Left lung (tissue), 10 donors: ENCODE results near the gene LRPPRC. TPM values are rescaled to one million over a fixed set of nuclear protein-coding genes. Genes with fewer than 3 reads are reported as not detected.

ENCODE experiments used
- ATAC-seq: fragments of 200-7000 bp; cut with Tn5 transposase; one replicate; pipeline ENCODE4 v1.9.1; 2020; ENCODE audit warnings: moderate library complexity
- DNase-seq, 4 donors: peaks; one replicate each; pipeline ENCODE4 v3.0.0-alpha.2; 2013 to 2020
- H3K27ac ChIP-seq, 2 donors: fragments of 200-600 bp; sonication (generic) in 1 of 2; one replicate each; pipeline versions ENCODE4 v1.5.0 to v1.8.0; 2020 to 2021
- H3K27me3 ChIP-seq, 2 donors: fragments of 200-600 bp; sonication (generic) in 1 of 2; one replicate each; pipeline versions ENCODE4 v1.5.0 to v1.8.0; 2020 to 2021
- H3K36me3 ChIP-seq, 2 donors: fragments of 200-600 bp; sonication (generic) in 1 of 2; one replicate each; pipeline versions ENCODE4 v1.5.0 to v1.8.0; 2020 to 2021
- H3K4me1 ChIP-seq, 2 donors: fragments of 200-600 bp; one replicate each; pipeline ENCODE4 v1.8.0; 2021
- H3K4me3 ChIP-seq, 2 donors: fragments of 200-600 bp; sonication (generic) in 1 of 2; one replicate each; pipeline versions ENCODE4 v1.5.0 to v1.8.0; 2020 to 2021; ENCODE audit warnings: mild to moderate bottlenecking in 1 of 2
- H3K9me3 ChIP-seq, 2 donors: fragments of 200-600 bp; sonication (generic) in 1 of 2; one replicate each; pipeline versions ENCODE4 v1.5.0 to v1.8.0; 2020 to 2021
- CTCF ChIP-seq, 2 donors: fragments of 200-600 bp; sonication (generic) in 1 of 2; IDR thresholded peaks; one replicate each; pipeline versions ENCODE4 v1.5.0 to v1.8.0; 2021; ENCODE audit warnings: antibody characterized with exemption in 2 of 2
- intact Hi-C, 2 donors: fragments of 100-400 bp; cut with DNase I; formaldehyde crosslinking; loops; one replicate each; pipeline versions ENCODE4 v1.11.2 to v1.14.2; 2022
- polyA plus RNA-seq, 6 donors: library from polyadenylated mRNA; unstranded; fragments of 120-200 nt; gene quantifications; one replicate each; pipeline ENCODE4 v1.2.1, GENCODE V29; 2013; ENCODE audit not compliant: insufficient read length in 6 of 6
- total RNA-seq, 2 donors: library from RNA; stranded (reverse); fragmentation: NEBNext Ultra II Directional; extraction: Animal tissue kit (Norgen Biotek cat#: 25700); gene quantifications; one replicate each; pipeline ENCODE4 v1.2.1, GENCODE V29; 2021
- donor health status: DM: no; HTN: yes; CAD: no.
- donor health status: DM: no; HTN: no; CAD: no.

Gene LRPPRC
- total and polyA plus RNA-seq, 8 donors: 63.1 to 112 (median 98.5) TPM

GRCh38 chr2:43851011-43851980 lies 144.5 kb downstream of the LRPPRC start:
- Histone ChIP-seq H3K27ac (no peak overlapping the region), H3K4me3 (no peak overlapping the region), H3K9me3 (no peaks in the 10 kb centered on the region), H3K36me3 (no peaks in the 10 kb centered on the region), H3K4me1 (no peaks in the 10 kb centered on the region), H3K27me3 (peaks cover 0 to 36% of the 10 kb centered on the region in 2 donors)
- DNase-seq (no peak), ATAC-seq (no peak)
- intact Hi-C loops: no loop called here
- TF ChIP-seq CTCF (IDR thresholded peaks at IDR 0.05): no peak

- no peak for DNase-seq
- Histone ChIP-seq H3K4me1 (no peaks in the 10 kb centered on the region), H3K4me3 (no peak overlapping the region), H3K9me3 (no peaks in the 10 kb centered on the region), H3K27me3 (peaks cover 0 to 13% of the 10 kb centered on the region in 2 donors), H3K36me3 (no peaks in the 10 kb centered on the region), H3K27ac (no peak overlapping the region)
- ATAC-seq: no peak
- intact Hi-C loops: no loop called here
- TF ChIP-seq CTCF (IDR thresholded peaks at IDR 0.05): no peak
Observed at GRCh38 chr2:43848214-43848613, 147.6 kb downstream of the LRPPRC start.

GRCh38 chr2:43846140-43846793 lies 149.5 kb downstream of the LRPPRC start:
- no peak overlapping the region for H3K27ac ChIP-seq
- H3K4me1 ChIP-seq: no peaks in the 10 kb centered on the region
- H3K4me3 ChIP-seq: no peak overlapping the region
- no peak for DNase-seq
- no peaks in the 10 kb centered on the region for H3K36me3 ChIP-seq
- H3K27me3 ChIP-seq: no peaks in the 10 kb centered on the region
- no peaks in the 10 kb centered on the region for H3K9me3 ChIP-seq
- intact Hi-C loops: no loop called here
- TF ChIP-seq CTCF (IDR thresholded peaks at IDR 0.05): no peak
- ATAC-seq: no peak

- Histone ChIP-seq H3K27me3 (no peaks in the 10 kb centered on the region), H3K27ac (no peak overlapping the region), H3K4me1 (no peaks in the 10 kb centered on the region), H3K36me3 (no peaks in the 10 kb centered on the region), H3K4me3 (no peak overlapping the region), H3K9me3 (no peaks in the 10 kb centered on the region)
- intact Hi-C loops: no loop called here
- DNase-seq (no peak), ATAC-seq (no peak)
- TF ChIP-seq CTCF (IDR thresholded peaks at IDR 0.05): no peak
Observed at GRCh38 chr2:43845181-43845580, 150.6 kb downstream of the LRPPRC start.

- intact Hi-C loops: no loop called here
- DNase-seq (no peak), ATAC-seq (no peak)
- no peak overlapping the region for H3K4me3 ChIP-seq
- H3K9me3 ChIP-seq: no peaks in the 10 kb centered on the region
- H3K36me3 ChIP-seq: no peaks in the 10 kb centered on the region
- no peak overlapping the region for H3K27ac ChIP-seq
- no peak for TF ChIP-seq CTCF (IDR thresholded peaks at IDR 0.05)
- H3K4me1 ChIP-seq: no peaks in the 10 kb centered on the region
- H3K27me3 ChIP-seq: peaks cover 0 to 6% of the 10 kb centered on the region in 2 donors
Observed at GRCh38 chr2:43842866-43843226, 152.9 kb downstream of the LRPPRC start.
